ENCODE data around the gene RNF182.
A peak's percentile ranks its signal among the peaks of the same experiment; 100 is the strongest.
"Not testable (repeated sequence)": the region's sequence is repeated elsewhere in the genome, so short reads cannot be mapped to it uniquely, and the experiment has no call there.

RNF182 gene, protein sequence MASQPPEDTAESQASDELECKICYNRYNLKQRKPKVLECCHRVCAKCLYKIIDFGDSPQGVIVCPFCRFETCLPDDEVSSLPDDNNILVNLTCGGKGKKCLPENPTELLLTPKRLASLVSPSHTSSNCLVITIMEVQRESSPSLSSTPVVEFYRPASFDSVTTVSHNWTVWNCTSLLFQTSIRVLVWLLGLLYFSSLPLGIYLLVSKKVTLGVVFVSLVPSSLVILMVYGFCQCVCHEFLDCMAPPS

GRCh38 chr6:13924949-13925881, at the start of gene RNF182:
RNF182 (plus strand) TSS chr6:13924952; CDS start chr6:13977120, 52,168 bp downstream.
- peak; percentile 65 for DNase-seq

- no peak for DNase-seq
These were observed 47.7 kb upstream of the RNF182 start for GRCh38 chr6:13877051-13877450.

DNA sequence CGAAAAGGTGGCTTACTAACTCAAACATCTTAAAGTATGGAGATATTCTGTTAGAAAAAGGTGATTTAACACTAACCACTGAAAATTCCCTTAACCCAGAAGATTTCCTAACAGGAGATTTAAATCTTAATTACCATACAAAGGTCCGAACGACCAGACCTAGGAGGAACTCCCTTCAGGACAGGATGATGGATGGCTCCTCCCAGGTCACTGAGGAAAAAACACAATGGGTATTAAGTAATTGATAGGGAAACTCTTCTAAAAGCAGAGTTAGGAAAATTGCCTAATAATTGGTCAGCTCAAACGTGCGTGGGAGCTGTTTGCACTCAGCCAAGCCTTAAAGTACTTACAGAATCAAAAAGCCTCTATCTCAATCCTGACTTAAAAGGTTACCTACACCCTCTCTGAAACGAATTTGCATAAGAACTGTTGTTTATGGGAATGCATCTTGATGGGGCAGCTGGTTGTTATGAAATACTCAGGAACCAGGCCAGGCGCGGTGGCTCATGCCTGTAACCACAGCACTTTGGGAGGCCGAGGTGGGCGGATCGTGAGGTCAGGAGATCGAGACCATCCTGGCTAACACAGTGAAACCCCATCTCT, 44.6 kb upstream of the RNF182 start:
- not testable (repeated sequence) for DNase-seq

DNA sequence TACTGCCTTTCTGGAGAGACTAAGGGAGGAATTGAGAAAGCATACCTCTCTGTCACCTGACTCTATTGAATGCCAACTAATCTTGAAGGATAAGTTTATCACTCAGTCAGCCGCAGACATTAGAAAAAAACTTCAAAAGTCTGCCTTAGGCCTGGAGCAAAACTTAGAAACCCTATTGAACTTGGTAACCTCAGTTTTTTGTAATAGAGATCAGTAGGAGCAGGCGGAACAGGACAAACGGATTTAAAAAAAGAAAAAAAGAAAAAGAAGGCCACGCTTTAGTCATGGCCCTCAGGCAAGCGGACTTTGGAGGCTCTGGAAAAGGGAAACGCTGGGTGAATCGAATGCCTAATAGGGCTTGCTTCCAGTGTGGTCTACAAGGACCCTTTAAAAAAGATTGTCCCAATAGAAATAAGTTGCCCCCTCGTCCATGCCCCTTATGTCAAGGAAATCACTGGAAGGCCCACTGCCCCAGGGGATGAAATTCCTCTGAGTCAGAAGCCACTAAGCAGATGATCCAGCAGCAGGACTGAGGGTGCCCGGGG, 43.1 kb upstream of the RNF182 start:
- DNase-seq = no peak

- DNase-seq = no peak
These were observed 40.8 kb upstream of the RNF182 start for GRCh38 chr6:13883966-13884365.

GRCh38 chr6:13884397-13884796, 40.4 kb upstream of the RNF182 start:
- no peak for DNase-seq

GRCh38 chr6:13885601-13886000, 39.2 kb upstream of the RNF182 start:
- no peak for DNase-seq

- DNase-seq = no peak
These were observed 37.8 kb upstream of the RNF182 start for GRCh38 chr6:13886949-13887348.

GRCh38 chr6:13892017-13892645, 32.6 kb upstream of the RNF182 start:
- DNase-seq = no peak

DNA sequence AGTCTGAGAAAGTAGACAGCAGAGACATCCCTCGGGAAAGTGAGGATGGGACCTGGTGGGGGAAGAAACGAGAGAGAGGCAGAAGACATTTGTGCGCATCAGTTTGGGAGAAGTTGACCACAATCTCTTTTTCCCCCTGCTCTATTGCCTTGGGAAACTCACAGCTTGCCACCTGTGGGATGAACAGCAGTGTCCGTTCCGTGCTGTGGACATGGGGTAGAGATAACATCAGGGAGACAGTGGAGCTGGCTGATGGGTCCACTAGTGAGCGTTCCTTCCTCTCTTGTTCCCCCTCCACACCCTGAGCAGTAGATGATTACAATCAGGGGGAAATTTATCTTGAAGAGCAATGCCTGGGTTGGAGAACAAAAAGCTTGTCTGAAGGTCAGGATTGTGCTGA, 21.8 kb upstream of the RNF182 start:
- no peak for DNase-seq

GRCh38 chr6:13903364-13903763, 21.4 kb upstream of the RNF182 start:
- no peak for DNase-seq

- no peak for DNase-seq
These were observed 17.8 kb upstream of the RNF182 start for GRCh38 chr6:13907001-13907350.

GRCh38 chr6:13907614-13908215, 17.0 kb upstream of the RNF182 start:
- DNase-seq = no peak

GRCh38 chr6:13908955-13909381, 15.8 kb upstream of the RNF182 start:
- DNase-seq = peak; percentile 83

DNA sequence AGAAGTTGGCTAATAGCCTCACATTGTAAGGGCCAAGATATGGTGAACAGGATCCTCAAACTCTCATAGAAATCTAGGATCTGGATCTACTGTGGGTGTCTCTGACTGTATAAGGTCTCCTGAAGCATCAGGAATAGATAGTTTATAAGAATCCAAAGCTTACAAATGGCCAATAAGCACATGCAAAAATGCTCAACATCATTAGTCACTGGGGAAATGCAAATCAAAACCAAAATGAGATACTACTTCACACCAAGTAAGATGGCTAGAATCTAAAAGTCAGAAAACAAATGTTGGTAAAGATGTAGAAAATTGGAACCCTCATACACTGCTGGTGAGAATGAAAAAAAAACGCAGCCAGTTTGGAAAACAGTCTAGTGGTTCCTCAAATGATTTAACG, 14.3 kb upstream of the RNF182 start:
- DNase-seq = no peak

DNA sequence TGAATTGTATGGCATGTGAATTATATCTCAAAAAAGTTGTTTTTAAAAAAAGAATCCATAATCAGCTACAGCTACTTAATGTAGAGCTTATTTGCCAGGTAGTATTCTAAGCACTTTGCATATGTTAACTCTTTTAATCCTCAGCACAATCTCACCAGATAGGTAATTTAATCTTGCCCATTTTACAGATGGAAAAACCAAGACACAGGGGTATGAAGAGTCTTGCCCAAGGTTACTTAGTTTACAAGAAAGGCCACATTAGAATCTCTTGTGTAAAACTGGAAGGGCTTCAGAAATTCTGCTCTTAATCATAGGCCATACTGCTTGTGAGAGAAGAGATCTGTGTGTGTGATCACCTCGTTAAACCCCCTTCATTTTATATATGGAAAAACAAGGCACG, 13.4 kb upstream of the RNF182 start:
- DNase-seq = no peak

DNA sequence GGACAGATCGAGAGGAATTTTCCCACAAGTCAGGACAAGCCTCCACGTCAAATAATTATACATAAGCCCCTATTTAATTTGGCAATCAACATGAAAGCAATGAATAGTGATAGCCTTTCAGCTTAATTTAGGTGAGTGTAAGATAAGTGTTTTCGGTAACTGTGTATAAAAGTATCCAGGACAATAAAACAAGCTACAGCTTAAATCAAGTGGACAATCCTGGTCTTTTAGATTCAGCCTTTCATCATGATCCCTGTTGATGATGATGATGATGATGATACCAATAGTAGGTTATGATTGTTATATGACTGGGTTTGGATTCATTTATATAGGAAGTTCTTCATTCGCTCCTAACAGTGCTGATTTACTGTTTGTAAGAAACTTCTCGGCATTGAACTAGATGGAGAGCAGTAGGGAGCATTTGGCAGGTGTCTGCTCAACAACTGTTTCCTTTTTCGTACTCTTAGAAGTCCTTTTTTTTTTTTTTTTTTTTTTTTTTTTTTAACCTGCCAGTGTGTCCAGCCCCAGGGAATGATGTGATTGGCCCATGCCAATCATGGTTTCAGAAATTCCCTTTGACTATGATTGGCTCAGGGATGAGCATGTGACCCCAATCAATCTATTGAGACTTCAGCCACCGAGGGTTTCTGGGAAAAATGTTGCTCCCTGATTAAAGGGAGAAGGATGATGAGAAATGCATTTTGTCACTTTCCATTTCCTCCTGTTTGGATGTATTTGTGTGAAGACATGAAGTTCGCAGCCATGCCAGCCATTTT, 11.3 kb upstream of the RNF182 start:
- DNase-seq = peak; percentile 39

DNA sequence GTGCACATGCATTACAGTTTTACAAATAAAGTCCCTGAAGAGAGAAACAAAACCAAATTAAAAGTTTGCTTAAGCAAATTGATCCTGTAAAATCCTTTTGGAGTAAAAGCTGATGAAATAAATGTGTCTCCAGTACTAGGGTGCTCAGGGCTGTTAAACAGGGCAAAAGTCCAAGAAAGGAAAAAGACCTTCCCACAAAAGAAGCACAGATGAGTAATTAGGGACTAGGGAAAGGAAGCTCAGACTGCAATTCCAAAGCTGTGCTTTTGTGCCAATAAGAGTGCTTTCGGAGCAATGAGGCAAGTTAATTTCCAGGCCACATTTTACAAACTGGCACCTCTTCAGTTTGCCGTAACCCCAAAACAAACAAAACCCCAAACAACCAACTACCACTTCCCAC, 10.4 kb upstream of the RNF182 start:
- peak; percentile 38 for DNase-seq

- DNase-seq = no peak
These were observed 9.1 kb upstream of the RNF182 start for GRCh38 chr6:13915561-13916229.

GRCh38 chr6:13916230-13916944, 8.4 kb upstream of the RNF182 start:
- DNase-seq = no peak

DNA sequence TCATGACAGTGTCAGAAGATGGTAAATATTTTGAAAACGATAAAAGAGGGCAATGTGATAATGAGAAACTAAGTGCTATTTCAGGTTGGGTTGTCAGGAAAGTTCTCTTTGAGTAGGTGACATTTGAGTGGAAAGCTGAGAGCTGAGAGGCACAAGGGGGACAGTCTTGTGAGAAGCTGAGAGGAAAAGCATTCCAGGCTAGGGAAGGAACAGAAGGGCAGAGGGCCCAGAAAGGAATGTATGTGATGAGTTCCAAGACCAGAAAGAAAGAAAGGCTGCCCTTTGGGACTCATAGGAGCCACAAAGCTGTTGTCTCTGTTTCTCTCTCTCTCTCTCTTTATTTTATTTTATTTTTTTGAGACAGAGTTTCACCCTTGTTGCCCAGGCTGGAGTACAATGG, 7.6 kb upstream of the RNF182 start:
- DNase-seq = no peak

Data from NCI-H1105 treated with DMSO at 0.1 percent for 48 hours (cell line).